Measurements from ENCODE around the gene NBL1.

The NBL1 gene

DNA sequence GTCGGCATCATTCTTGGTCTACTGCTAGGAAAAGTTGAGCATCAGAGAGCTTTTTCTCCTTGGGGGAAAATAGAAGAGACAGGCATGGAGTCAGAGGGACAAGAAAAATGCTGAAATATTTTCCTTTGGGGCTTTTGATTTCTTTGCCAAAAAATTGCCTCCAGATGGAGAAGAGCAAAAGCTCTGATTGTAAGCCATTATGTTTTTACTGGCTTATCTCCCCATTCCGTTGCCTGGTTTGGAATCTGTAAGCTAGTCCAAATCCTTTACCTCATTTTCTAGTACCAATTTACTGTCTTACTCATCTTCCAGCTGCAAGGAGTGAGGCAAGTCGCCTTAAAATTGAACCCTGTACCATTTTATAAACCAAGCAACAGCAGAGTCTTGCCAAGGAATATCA lies 23.3 kb upstream of the NBL1 start:
- TF ChIP-seq, protein P1, sequence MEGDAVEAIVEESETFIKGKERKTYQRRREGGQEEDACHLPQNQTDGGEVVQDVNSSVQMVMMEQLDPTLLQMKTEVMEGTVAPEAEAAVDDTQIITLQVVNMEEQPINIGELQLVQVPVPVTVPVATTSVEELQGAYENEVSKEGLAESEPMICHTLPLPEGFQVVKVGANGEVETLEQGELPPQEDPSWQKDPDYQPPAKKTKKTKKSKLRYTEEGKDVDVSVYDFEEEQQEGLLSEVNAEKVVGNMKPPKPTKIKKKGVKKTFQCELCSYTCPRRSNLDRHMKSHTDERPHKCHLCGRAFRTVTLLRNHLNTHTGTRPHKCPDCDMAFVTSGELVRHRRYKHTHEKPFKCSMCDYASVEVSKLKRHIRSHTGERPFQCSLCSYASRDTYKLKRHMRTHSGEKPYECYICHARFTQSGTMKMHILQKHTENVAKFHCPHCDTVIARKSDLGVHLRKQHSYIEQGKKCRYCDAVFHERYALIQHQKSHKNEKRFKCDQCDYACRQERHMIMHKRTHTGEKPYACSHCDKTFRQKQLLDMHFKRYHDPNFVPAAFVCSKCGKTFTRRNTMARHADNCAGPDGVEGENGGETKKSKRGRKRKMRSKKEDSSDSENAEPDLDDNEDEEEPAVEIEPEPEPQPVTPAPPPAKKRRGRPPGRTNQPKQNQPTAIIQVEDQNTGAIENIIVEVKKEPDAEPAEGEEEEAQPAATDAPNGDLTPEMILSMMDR (IDR thresholded peaks at IDR 0.05; ENCODE audit: borderline replicate concordance, control extremely low read depth, extremely low read depth, insufficient read depth, missing control alignments): no peak
- in situ Hi-C loops (cut with MboI; ENCODE audit: low sequenced_read_pairs, unreplicated experiment): no loop called here
- DNase-seq (ENCODE audit: low spot score): no peak

DNA sequence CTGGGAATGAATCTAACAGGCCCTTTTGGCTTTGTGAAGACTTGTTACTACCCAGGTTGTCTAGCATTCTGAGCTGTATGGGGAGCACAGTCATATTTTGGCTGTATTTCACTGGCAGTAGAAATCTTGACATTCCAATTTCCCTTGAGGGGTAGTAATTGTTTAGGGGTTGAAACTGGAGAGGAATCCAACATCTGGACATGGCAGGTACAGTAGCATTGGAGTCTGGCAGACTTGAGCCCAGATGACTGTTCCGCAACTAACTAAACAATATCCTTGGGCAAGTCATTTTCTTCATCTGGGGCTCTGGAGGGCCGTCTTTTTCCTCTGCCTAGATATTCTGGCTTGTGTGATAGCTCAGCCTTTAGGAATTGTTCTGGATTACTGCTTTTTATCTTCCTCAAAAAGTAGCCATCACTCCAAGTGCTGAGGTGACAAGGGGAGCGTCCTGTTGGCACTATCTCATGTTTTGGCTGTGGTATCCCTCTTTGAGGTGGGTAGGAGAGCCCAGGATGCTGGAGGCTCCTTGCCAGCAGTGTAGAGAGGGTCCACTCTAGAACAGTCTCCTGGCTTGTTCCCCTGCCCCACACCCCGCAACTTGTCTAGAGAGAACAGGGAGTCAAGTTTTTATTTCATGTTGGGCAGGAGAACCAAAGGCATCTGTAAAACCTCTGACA lies 22.7 kb upstream of the NBL1 start:
- TF ChIP-seq, protein P1 (IDR thresholded peaks at IDR 0.05; ENCODE audit: borderline replicate concordance, control extremely low read depth, extremely low read depth, insufficient read depth, missing control alignments): no peak
- in situ Hi-C loops (cut with MboI; ENCODE audit: low sequenced_read_pairs, unreplicated experiment): no loop called here
- no peak for DNase-seq (ENCODE audit: low spot score)

DNA sequence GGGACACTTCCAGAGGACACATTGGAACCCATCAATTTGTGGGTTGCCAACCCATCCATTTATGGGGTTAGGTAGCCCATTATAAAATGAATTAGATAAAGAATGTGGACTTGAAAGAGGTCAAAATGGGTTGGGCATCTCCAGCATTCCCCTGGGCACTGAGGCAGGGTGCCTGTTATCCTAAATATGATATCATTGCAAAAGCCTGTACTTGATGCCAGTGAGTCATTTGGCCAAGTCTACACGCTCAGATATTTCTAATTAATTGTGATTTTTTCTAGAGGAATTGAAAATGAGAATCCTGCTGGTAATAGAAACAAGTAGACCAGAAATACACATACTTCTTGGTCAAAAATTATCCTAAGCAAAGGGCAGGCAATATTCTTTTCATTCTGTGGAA lies 21.9 kb upstream of the NBL1 start:
- DNase-seq (ENCODE audit: low spot score): no peak
- TF ChIP-seq, protein P1 (IDR thresholded peaks at IDR 0.05; ENCODE audit: borderline replicate concordance, control extremely low read depth, extremely low read depth, insufficient read depth, missing control alignments): no peak
- in situ Hi-C loops (cut with MboI; ENCODE audit: low sequenced_read_pairs, unreplicated experiment): no loop called here

DNA sequence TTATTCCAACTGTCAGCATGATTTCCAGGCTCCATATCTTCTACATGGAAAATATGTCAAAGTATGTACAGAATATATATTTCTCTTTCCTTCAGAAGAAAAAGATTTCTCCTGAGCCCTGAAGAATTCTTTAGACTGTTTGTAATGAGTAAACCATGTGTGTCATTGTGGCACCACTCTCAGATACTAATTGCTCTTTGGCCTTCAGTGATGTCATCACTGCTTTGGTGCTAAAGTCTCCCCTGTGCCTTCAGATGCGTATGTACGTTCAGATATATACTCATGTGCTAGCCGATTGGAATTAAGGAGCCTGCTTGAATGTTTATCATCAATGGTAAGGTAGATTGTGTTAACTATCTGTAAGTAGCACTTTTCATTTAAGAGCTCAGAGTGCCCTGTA lies 20.6 kb upstream of the NBL1 start:
- in situ Hi-C loops (cut with MboI; ENCODE audit: low sequenced_read_pairs, unreplicated experiment): no loop called here
- TF ChIP-seq, protein P1 (IDR thresholded peaks at IDR 0.05; ENCODE audit: borderline replicate concordance, control extremely low read depth, extremely low read depth, insufficient read depth, missing control alignments): no peak
- DNase-seq (ENCODE audit: low spot score): no peak

DNA sequence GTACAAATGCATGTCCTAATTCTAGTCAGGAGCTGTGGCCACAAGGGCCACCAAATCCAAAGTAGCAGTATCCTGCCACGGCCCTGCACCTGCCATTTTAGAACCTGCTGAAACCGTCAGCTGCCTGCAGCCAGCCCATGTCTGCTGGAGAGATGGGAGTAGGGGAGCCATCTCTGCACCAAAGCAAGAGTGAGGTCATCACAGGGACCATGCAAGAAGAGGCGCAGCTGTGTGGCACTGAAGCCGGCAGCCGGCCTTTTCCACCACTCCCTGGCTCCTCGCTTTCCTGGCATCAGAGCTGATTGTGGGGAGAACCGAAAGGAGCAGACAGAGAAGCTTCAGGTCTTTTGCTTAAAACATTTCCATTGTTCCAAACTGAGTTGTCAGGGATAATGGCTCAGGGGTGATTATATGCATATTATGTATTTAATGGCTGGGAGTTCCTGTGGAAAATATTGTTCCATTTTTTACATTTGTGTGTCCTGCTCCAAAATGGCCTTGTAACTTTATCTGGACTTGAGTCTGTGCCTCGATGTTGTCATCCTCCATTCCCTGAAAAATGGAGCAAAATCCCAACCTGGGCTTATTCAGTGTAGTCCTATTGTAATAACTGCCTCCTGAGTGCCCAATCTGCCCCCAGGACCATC lies 18.7 kb upstream of the NBL1 start:
- no peak for DNase-seq (ENCODE audit: low spot score)
- in situ Hi-C loops (cut with MboI; ENCODE audit: low sequenced_read_pairs, unreplicated experiment): no loop called here
- TF ChIP-seq, protein P1 (IDR thresholded peaks at IDR 0.05; ENCODE audit: borderline replicate concordance, control extremely low read depth, extremely low read depth, insufficient read depth, missing control alignments): no peak

DNA sequence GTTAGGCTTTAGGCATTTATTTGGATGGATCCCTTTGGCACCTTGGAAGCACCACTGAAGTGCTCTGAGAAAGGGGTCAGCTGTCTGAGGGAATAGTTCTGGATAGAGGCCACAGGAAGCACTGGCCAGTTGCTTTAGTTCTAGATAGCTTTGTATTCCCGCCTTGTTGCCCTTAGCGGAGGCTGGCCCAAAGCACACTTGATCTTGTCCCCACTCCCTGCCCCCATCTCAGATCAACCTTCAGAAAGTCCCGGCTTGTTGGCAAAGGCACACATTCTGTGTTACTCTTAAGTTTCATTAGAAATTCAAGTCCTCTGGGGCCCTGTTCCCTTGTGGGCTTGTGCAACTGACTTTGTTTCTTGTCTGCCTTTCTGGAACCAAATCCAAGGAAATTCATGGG lies 15.2 kb upstream of the NBL1 start:
- DNase-seq (ENCODE audit: low spot score): no peak
- TF ChIP-seq, protein P1 (IDR thresholded peaks at IDR 0.05; ENCODE audit: borderline replicate concordance, control extremely low read depth, extremely low read depth, insufficient read depth, missing control alignments): no peak
- in situ Hi-C loops (cut with MboI; ENCODE audit: low sequenced_read_pairs, unreplicated experiment): no loop called here

Measured in GM13976 (cell line).